Loucy (cell line): Measurements from ENCODE around the gene MSANTD2.

Experiments used
- CTCF ChIP-seq: fragments of 200-600 bp; sonication (generic); conservative IDR thresholded peaks from 2 replicates; pipeline ENCODE4 v1.5.1; 2014; ENCODE audit warnings: mild to moderate bottlenecking, antibody characterized with exemption, low read length
- EZH2phosphoT487 ChIP-seq: fragments of 200-600 bp; IDR thresholded peaks from 2 replicates; pipeline ENCODE4 v1.6.1; 2018; ENCODE audit warnings: antibody characterized with exemption, mild to moderate bottlenecking, moderate library complexity, borderline replicate concordance

DNA sequence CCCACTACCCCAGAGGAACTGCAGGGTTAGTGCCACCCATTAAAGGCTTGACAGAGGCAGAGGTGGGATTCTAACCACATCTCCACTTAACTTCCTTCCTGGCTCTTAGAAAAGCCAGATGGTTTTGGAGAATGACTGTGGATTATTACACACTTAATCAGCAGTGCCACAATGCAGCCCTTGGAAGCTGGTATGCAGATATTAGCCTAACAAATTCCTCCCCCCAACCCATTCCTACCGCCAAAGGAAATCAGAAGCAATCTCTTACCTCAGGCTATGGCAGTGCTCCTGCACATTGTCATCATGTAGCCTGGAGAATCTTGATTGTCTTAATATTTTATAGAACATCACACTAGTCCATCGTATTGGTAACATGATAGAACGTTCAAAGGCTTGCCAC lies 83.6 kb downstream of the MSANTD2 start:
- TF ChIP-seq CTCF (no peak), EZH2phosphoT487 (no peak)
